Kidney (tissue), 14 donors: ENCODE data around the gene TMEM38B. TPM values are rescaled to one million over a fixed set of nuclear protein-coding genes. Genes with fewer than 3 reads are reported as not detected.
"Not testable (repeated sequence)": the region's sequence is repeated elsewhere in the genome, so short reads cannot be mapped to it uniquely, and the experiment has no call there.

Source experiments
- DNase-seq, 5 donors: peaks; one replicate each; pipeline ENCODE4 v3.0.0-alpha.2; 2013 to 2020
- FAIRE-seq: peaks from 2 replicates; lab custom pipeline; 2012; peaks lifted over from hg19 to GRCh38; lab: Jason Lieb, UNC
- H3K27ac ChIP-seq, 2 donors: one replicate each; pipeline ENCODE4 v1.7.0; 2013; ENCODE audit warnings: low read depth in 2 of 2, low read length in 2 of 2, inconsistent platforms in 1 of 2
- H3K27me3 ChIP-seq: one replicate; pipeline ENCODE4 v1.7.1; 2013; ENCODE audit warnings: low read length, inconsistent platforms; ENCODE audit not compliant: control insufficient read depth, insufficient read depth
- H3K36me3 ChIP-seq, 3 donors: one replicate each; pipeline versions ENCODE4 v1.7.0 to v1.7.1; 2013; ENCODE audit warnings: low read length in 3 of 3, control low read depth in 1 of 3, inconsistent platforms in 1 of 3; ENCODE audit not compliant: insufficient read depth in 3 of 3, control insufficient read depth in 2 of 3
- H3K4me1 ChIP-seq, 3 donors: one replicate each; pipeline versions ENCODE4 v1.7.0 to v1.7.1; 2013; ENCODE audit warnings: low read length in 3 of 3, inconsistent platforms in 1 of 3, low read depth in 1 of 3; ENCODE audit not compliant: control insufficient read depth in 2 of 3, insufficient read depth in 2 of 3
- H3K4me3 ChIP-seq, 3 donors: one replicate each; pipeline versions ENCODE4 v1.7.0 to v1.8.1; 2013; ENCODE audit warnings: low read length in 3 of 3, control low read depth in 1 of 3, inconsistent platforms in 1 of 3
- H3K9ac ChIP-seq, 3 donors: one replicate each; pipeline versions ENCODE4 v1.7.0 to v1.7.1; 2013; ENCODE audit warnings: low read length in 3 of 3, control low read depth in 1 of 3, inconsistent platforms in 1 of 3
- H3K9me3 ChIP-seq, 3 donors: one replicate each; pipeline versions ENCODE4 v1.7.0 to v1.7.1; 2013; ENCODE audit warnings: low read length in 3 of 3, control low read depth in 1 of 3, inconsistent platforms in 1 of 3; ENCODE audit not compliant: control insufficient read depth in 2 of 3, insufficient read depth in 1 of 3
- CTCF ChIP-seq: IDR thresholded peaks from 3 replicates; pipeline ENCODE4 v1.5.1; 2012; ENCODE audit warnings: mild to moderate bottlenecking, moderate library complexity, borderline replicate concordance; ENCODE audit not compliant: insufficient read depth; ENCODE audit errors: extremely low read depth
- intact Hi-C: fragments of 100-400 bp; cut with DNase I; formaldehyde crosslinking; loops from one replicate; pipeline ENCODE4 v1.11.1; 2022
- polyA plus RNA-seq: library from polyadenylated mRNA; stranded (reverse); fragments of 350-450 nt; fragmentation: Illumina TruSeq; extraction: RNeasy Lipid Tissue Mini Kit (QIAGEN cat#74804); gene quantifications from one replicate; pipeline ENCODE4 v1.2.3, GENCODE V29; 2014; ENCODE audit warnings: low read depth, low replicate concordance; ENCODE audit not compliant: insufficient read depth
- total RNA-seq: library from RNA; stranded (reverse); fragmentation: NEBNext Ultra II Directional; extraction: Animal tissue kit (Norgen Biotek cat#: 25700); gene quantifications from one replicate; pipeline ENCODE4 v1.2.1, GENCODE V29; 2021
- donor health status: control.
- donor health status: control.
- donor health status: control.
- donor health status: control.
- donor health status: control.
- donor health status: DM: yes; HTN: yes; CAD: no.
- donor health status: Normal renal cell carcinoma (clear cell type).

The TMEM38B gene
- total and polyA plus RNA-seq, 2 donors from 2014 or later, result 12.5 to 23.2 TPM

GRCh38 chr9:105751761-105752160, 57.4 kb downstream of the TMEM38B start:
- no peak overlapping the region for H3K27ac ChIP-seq
- H3K4me3 ChIP-seq, result no peak overlapping the region
- no peaks in the 10 kb centered on the region for H3K27me3 ChIP-seq
- H3K9ac ChIP-seq, result no peak overlapping the region
- FAIRE-seq (no peak), DNase-seq (no peak)
- peaks cover 0 to 5% (median 0%) of the 10 kb centered on the region in 3 donors for H3K9me3 ChIP-seq
- TF ChIP-seq CTCF, result no peak
- H3K4me1 ChIP-seq, result no peaks in the 10 kb centered on the region
- H3K36me3 ChIP-seq, result peaks cover 0 to 11% (median 2%) of the 10 kb centered on the region in 3 donors
- intact Hi-C loops, result no loop called here

GRCh38 chr9:105757496-105758251, 63.3 kb downstream of the TMEM38B start:
- no peaks in the 10 kb centered on the region for H3K36me3 ChIP-seq
- H3K4me3 ChIP-seq, result no peak overlapping the region
- no peaks in the 10 kb centered on the region for H3K27me3 ChIP-seq
- no peak for TF ChIP-seq CTCF
- intact Hi-C loops, result no loop called here
- no peak overlapping the region for H3K9ac ChIP-seq
- DNase-seq (no peak), FAIRE-seq (no peak)
- peaks cover 0 to 2% (median 0%) of the 10 kb centered on the region in 3 donors for H3K9me3 ChIP-seq
- H3K27ac ChIP-seq, result no peak overlapping the region
- H3K4me1 ChIP-seq, result no peaks in the 10 kb centered on the region

GRCh38 chr9:105760053-105760452, 65.7 kb downstream of the TMEM38B start:
- H3K27ac ChIP-seq, result no peak overlapping the region
- no peak for TF ChIP-seq CTCF
- H3K9me3 ChIP-seq, result no peaks in the 10 kb centered on the region
- intact Hi-C loops, result no loop called here
- H3K4me3 ChIP-seq, result no peak overlapping the region
- FAIRE-seq, result no peak
- H3K4me1 ChIP-seq, result no peaks in the 10 kb centered on the region
- H3K9ac ChIP-seq, result no peak overlapping the region
- H3K27me3 ChIP-seq, result no peaks in the 10 kb centered on the region
- no peaks in the 10 kb centered on the region for H3K36me3 ChIP-seq
- DNase-seq, result no peak

GRCh38 chr9:105782561-105783494, 88.5 kb downstream of the TMEM38B start:
- DNase-seq, H3K36me3 ChIP-seq, H3K27me3 ChIP-seq, H3K4me1 ChIP-seq, H3K4me3 ChIP-seq, FAIRE-seq, intact Hi-C loops, H3K9ac ChIP-seq, H3K27ac ChIP-seq, H3K9me3 ChIP-seq: not testable (repeated sequence)

GRCh38 chr9:105783495-105783872, 89.1 kb downstream of the TMEM38B start:
- H3K4me3 ChIP-seq, H3K27ac ChIP-seq, intact Hi-C loops, H3K9me3 ChIP-seq, H3K9ac ChIP-seq, FAIRE-seq, H3K27me3 ChIP-seq, H3K36me3 ChIP-seq, H3K4me1 ChIP-seq, DNase-seq: not testable (repeated sequence)
